ENCODE results near the gene DGKD.

Gene DGKD

GRCh38 chr2:233486778-233487552 lies 132.7 kb downstream of the DGKD start:
- DNase-seq, result no peak
- intact Hi-C loops (cut with DNase I), result no loop called here

- no peak for DNase-seq
- intact Hi-C loops (cut with DNase I), result no loop called here
Measured at GRCh38 chr2:233487748-233488345, 133.6 kb downstream of the DGKD start.

GRCh38 chr2:233489143-233489542 lies 134.8 kb downstream of the DGKD start:
- no peak for DNase-seq
- intact Hi-C loops (cut with DNase I), result no loop called here

GRCh38 chr2:233489666-233490065 lies 135.4 kb downstream of the DGKD start:
- DNase-seq, result peak in 19 of 42 donors; percentile 38 to 81 (median 59)
- intact Hi-C loops (cut with DNase I), result no loop called here

GRCh38 chr2:233490831-233491230 lies 136.5 kb downstream of the DGKD start:
- intact Hi-C loops (cut with DNase I), result no loop called here
- no peak for DNase-seq

- DNase-seq, result no peak
- intact Hi-C loops (cut with DNase I), result no loop called here
Measured at GRCh38 chr2:233491326-233491725, 137.0 kb downstream of the DGKD start.

- intact Hi-C loops (cut with DNase I), result no loop called here
- DNase-seq, result no peak
Measured at GRCh38 chr2:233492078-233492477, 137.8 kb downstream of the DGKD start.

- intact Hi-C loops (cut with DNase I), result no loop called here
- DNase-seq, result no peak
Measured at GRCh38 chr2:233492751-233493150, 138.5 kb downstream of the DGKD start.

- no peak for DNase-seq
- intact Hi-C loops (cut with DNase I), result no loop called here
Measured at GRCh38 chr2:233495503-233496496, 141.5 kb downstream of the DGKD start.

- intact Hi-C loops (cut with DNase I), result no loop called here
- DNase-seq, result no peak
Measured at GRCh38 chr2:233497692-233498091, 143.4 kb downstream of the DGKD start.

GRCh38 chr2:233498126-233498525 lies 143.8 kb downstream of the DGKD start:
- DNase-seq, result no peak
- intact Hi-C loops (cut with DNase I), result no loop called here

- intact Hi-C loops (cut with DNase I), result no loop called here
- no peak for DNase-seq
Measured at GRCh38 chr2:233499928-233500327, 145.6 kb downstream of the DGKD start.

GRCh38 chr2:233501198-233502076 lies 147.1 kb downstream of the DGKD start:
- intact Hi-C loops (cut with DNase I), result no loop called here
- peak in 17 of 42 donors; percentile 23 to 74 (median 51) for DNase-seq

- intact Hi-C loops (cut with DNase I), result no loop called here
- no peak for DNase-seq
Measured at GRCh38 chr2:233503481-233503880, 149.2 kb downstream of the DGKD start.

- no peak for DNase-seq
- intact Hi-C loops (cut with DNase I), result no loop called here
Measured at GRCh38 chr2:233503947-233504637, 149.8 kb downstream of the DGKD start.

GRCh38 chr2:233513953-233514655 lies 159.8 kb downstream of the DGKD start:
- DNase-seq, result no peak
- intact Hi-C loops (cut with DNase I), result no loop called here

GRCh38 chr2:233519787-233520611 lies 165.7 kb downstream of the DGKD start:
- DNase-seq, result peak in 4 of 42 donors; percentile 8 to 22 (median 21)
- intact Hi-C loops (cut with DNase I), result no loop called here

Data from head of caudate nucleus (tissue), 42 donors.